ENCODE data around the gene MAP7D2. TPM values are rescaled to one million over a fixed set of nuclear protein-coding genes. Genes with fewer than 3 reads are reported as not detected.

Gene MAP7D2
- polyA plus RNA-seq = 132 and 155 TPM in 2 replicates

DNA sequence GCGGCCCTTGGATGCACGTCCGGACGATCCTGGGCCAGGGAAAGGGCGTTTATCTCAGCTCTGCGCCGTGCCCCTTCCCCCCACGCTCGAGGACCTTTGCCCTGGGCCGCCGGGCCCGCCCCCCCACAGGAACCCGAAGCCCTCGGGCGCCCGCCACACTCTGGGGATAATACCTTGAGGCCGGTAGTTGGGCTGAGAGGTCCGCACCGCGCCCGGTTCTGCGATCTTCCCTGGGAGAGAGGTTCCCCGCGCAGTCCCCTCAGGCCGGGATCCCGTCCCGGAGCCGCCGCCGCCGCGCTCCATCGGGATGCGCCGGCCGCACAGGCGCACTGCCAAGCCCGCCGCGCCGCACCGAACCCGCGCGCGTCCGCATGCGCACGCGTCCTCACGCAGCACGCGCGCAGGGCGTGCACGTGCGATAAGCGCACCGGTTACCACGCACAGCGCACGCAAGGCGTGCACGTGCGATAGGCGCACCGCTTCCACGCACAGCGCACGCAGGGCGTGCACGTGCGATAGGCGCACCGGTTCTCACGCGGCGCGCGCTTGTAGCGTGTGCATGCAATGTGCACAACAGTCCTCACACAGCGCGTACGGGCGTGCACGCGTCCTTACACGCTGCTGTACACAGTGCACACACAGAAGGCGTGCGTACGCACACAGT, at the start of gene MAP7D2:
TSS of gene MAP7D2 (minus strand) at position 331 of the 664 bp plus-strand sequence. CDS start at position 303, 28 bp downstream.

DNA sequence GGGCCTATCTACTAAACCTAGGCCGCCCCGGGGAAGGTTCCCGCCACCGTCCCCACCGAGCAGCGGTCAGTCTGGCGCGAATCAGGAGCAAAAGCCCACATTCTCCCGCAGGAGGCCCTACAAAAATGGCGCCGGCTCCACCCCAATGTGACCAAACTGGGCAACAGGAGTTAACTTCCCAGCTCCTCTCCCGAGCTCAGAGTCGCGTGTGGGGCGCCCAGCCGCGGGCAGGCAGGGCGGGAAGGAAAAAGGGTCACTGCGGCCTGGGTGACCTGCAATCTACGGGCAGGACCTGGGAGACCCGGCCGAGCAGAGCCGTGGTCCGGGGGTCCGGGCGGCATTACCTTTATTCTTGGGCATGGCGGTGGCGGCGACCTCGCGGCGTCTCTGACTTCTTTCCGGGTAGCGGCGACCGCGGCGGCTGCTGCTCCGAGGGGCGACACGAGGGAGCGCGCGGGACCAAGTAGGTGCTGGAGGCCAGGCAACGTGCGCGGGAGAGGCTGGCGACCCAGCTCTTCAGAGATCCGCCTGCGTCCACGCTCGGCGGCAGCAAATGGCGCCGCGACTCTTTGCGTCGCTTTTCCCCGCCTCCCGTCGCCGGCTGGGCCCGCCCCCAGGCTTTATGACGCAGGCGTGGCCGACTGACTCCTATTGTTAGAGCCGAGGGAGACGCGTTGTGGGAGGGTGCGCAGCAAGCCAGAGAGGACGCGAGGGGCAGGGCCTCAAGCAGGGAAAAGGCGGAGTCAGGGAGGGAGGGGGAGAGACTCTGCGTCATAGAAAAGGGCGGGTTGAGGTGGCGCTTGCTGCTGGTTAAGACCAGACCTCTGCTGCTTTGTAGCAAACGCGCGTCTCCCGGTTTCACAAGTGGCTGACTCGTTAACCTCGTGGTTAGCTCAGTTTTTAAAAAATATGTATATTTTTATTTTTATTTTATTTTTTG, 24.8 kb upstream of the MAP7D2 start, which contains the start of gene EIF1AX:
TSS of gene EIF1AX (minus strand) at position 558 of the 940 bp plus-strand sequence. CDS start at position 360, 198 bp downstream.

DNA sequence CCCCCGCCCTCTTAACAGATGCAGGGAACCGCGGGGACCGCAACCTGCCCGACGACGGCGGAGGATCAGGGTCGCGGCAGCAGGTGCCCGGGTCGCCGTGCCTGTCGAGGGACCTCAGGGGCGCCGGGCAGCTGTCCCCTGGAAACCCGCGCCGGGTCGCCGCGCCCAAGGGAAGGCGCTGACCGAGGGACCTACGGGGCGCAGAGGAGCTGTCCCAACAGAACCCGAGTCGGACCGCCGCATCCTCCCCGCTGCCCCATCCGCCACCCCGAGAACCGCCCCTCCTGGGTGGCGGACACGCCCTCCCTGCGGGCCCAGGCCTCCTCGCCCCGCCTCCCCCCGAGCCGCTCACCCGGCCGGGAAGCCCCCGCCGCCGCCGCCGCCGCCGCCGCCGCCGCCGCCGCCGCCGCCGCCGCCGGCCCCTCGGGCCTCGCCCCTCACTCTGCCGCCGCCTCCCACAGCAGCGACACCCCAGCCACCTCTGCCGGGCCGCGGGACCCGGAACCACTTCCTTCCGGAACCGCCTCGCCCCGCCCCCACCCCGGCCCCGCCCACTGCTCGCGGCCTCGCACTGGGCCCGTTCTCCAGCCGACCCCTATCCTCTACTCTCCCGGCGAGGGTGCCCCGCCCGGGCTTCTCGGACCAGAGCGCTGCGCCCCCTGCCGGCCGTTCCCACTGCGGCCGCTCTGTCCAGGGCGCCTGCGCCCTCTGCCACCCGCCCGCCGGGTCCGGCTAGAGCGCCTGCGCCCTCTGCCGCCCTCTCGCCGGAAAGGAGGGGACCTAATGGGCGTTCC, 126.0 kb downstream of the MAP7D2 start, which contains the start of gene BCLAF3:
TSS of gene BCLAF3 (minus strand) at position 506 of the 794 bp plus-strand sequence. CDS start 20,797 bp downstream, outside the sequence.

Other genes starting within 250 kb of the MAP7D2 start
- 18.1 and 24.1 TPM in 2 replicates for gene SH3KBP1, start 229.3 kb downstream of the MAP7D2 start, polyA plus RNA-seq
- 13.9 and 16.8 TPM in 2 replicates for gene BCLAF3, start 125.8 kb downstream of the MAP7D2 start, polyA plus RNA-seq
- 133 and 157 TPM in 2 replicates for gene EIF1AX, start 24.9 kb upstream of the MAP7D2 start, polyA plus RNA-seq
- gene RPS6KA3, start 150.0 kb upstream of the MAP7D2 start, polyA plus RNA-seq = 57.7 and 61.3 TPM in 2 replicates

All from Purkinje cell (primary cell).